GM23338 (cell line): ENCODE data around the gene KIF25.

Source experiments
- EZH2 ChIP-seq: fragments of 200-600 bp; sonication (generic); IDR thresholded peaks from one replicate; pipeline ENCODE4 v1.8.0; 2017; ENCODE audit warnings: antibody characterized with exemption, mild to moderate bottlenecking, low read depth; ENCODE audit not compliant: unreplicated experiment
- JUNB ChIP-seq: IDR thresholded peaks from one replicate; pipeline ENCODE4 v1.6.1; 2016; ENCODE audit warnings: antibody characterized with exemption; ENCODE audit not compliant: unreplicated experiment
- POLR2AphosphoS5 ChIP-seq: IDR thresholded peaks from 2 replicates; pipeline ENCODE4 v1.6.1; 2016; ENCODE audit warnings: antibody characterized with exemption, low read depth
- TF ChIP-seq, protein P1 (sequence below), 2 experiments: fragments of 200-600 bp in 1 of 2; sonication (generic) in 1 of 2; conservative IDR thresholded peaks; 2 replicates each; pipeline versions ENCODE4 v1.5.1 to v1.6.1; 2016 to 2017; ENCODE audit warnings: antibody characterized with exemption in 2 of 2, low read depth in 2 of 2, mild to moderate bottlenecking in 2 of 2, moderate library complexity in 1 of 2
- TF ChIP-seq, protein P2 (sequence below): IDR thresholded peaks from one replicate; pipeline ENCODE4 v1.6.1; 2018; ENCODE audit warnings: antibody characterized with exemption; ENCODE audit not compliant: unreplicated experiment

DNA sequence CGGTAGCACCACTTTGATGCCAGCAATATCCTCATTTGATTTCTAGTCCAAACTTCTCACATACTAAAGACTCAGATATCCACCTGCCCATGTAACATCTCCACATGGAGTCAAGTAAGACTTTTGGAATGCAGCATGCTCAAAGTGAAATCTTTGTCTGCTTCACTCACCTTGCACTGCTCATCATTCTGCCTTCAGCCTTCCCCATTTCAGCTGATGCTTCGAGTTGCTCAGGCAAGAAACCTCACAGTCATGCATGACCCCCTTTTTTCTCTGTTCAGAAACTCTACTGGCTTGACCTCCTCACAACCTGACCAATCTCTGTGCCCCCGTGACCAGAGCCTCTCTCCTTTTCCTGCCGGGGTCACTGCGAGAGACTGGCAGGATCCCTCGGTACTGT lies 41.0 kb upstream of the KIF25 start:
- TF ChIP-seq, protein P1, sequence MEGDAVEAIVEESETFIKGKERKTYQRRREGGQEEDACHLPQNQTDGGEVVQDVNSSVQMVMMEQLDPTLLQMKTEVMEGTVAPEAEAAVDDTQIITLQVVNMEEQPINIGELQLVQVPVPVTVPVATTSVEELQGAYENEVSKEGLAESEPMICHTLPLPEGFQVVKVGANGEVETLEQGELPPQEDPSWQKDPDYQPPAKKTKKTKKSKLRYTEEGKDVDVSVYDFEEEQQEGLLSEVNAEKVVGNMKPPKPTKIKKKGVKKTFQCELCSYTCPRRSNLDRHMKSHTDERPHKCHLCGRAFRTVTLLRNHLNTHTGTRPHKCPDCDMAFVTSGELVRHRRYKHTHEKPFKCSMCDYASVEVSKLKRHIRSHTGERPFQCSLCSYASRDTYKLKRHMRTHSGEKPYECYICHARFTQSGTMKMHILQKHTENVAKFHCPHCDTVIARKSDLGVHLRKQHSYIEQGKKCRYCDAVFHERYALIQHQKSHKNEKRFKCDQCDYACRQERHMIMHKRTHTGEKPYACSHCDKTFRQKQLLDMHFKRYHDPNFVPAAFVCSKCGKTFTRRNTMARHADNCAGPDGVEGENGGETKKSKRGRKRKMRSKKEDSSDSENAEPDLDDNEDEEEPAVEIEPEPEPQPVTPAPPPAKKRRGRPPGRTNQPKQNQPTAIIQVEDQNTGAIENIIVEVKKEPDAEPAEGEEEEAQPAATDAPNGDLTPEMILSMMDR (conservative IDR thresholded peaks at IDR 0.05; ENCODE audit: low read depth in 2 of 2) = no peak
- TF ChIP-seq, protein P2, sequence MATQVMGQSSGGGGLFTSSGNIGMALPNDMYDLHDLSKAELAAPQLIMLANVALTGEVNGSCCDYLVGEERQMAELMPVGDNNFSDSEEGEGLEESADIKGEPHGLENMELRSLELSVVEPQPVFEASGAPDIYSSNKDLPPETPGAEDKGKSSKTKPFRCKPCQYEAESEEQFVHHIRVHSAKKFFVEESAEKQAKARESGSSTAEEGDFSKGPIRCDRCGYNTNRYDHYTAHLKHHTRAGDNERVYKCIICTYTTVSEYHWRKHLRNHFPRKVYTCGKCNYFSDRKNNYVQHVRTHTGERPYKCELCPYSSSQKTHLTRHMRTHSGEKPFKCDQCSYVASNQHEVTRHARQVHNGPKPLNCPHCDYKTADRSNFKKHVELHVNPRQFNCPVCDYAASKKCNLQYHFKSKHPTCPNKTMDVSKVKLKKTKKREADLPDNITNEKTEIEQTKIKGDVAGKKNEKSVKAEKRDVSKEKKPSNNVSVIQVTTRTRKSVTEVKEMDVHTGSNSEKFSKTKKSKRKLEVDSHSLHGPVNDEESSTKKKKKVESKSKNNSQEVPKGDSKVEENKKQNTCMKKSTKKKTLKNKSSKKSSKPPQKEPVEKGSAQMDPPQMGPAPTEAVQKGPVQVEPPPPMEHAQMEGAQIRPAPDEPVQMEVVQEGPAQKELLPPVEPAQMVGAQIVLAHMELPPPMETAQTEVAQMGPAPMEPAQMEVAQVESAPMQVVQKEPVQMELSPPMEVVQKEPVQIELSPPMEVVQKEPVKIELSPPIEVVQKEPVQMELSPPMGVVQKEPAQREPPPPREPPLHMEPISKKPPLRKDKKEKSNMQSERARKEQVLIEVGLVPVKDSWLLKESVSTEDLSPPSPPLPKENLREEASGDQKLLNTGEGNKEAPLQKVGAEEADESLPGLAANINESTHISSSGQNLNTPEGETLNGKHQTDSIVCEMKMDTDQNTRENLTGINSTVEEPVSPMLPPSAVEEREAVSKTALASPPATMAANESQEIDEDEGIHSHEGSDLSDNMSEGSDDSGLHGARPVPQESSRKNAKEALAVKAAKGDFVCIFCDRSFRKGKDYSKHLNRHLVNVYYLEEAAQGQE = no peak
- TF ChIP-seq POLR2AphosphoS5 = no peak
- TF ChIP-seq JUNB = no peak
- TF ChIP-seq EZH2 = no peak
